GM10847 (cell line): ENCODE measurements around the gene ARFRP1.

Source experiments
- POLR2A ChIP-seq: IDR thresholded peaks from 2 replicates; pipeline ENCODE4 v1.6.1; 2011; ENCODE audit not compliant: insufficient read length; ENCODE audit errors: extremely low read depth

The ARFRP1 gene

GRCh38 chr20:63712191-63712590 lies 4.4 kb upstream of the ARFRP1 start:
- TF ChIP-seq POLR2A, result no peak

GRCh38 chr20:63711085-63711645 lies 3.4 kb upstream of the ARFRP1 start:
- no peak for TF ChIP-seq POLR2A

GRCh38 chr20:63709149-63709527 lies 1.4 kb upstream of the ARFRP1 start:
- TF ChIP-seq POLR2A, result no peak

- TF ChIP-seq POLR2A, result no peak
Measured at GRCh38 chr20:63708301-63709148, 749 bp upstream of the ARFRP1 start.

GRCh38 chr20:63706852-63707557 lies 771 bp downstream of the ARFRP1 start:
- TF ChIP-seq POLR2A, result no peak

GRCh38 chr20:63706027-63706695 lies 1.6 kb downstream of the ARFRP1 start:
- no peak for TF ChIP-seq POLR2A

GRCh38 chr20:63705232-63706026 lies 2.3 kb downstream of the ARFRP1 start:
- TF ChIP-seq POLR2A, result no peak

- no peak for TF ChIP-seq POLR2A
Measured at GRCh38 chr20:63704749-63705117, 3.0 kb downstream of the ARFRP1 start.

- TF ChIP-seq POLR2A, result no peak
Measured at GRCh38 chr20:63703976-63704748, 3.6 kb downstream of the ARFRP1 start.

GRCh38 chr20:63703471-63703975 lies 4.3 kb downstream of the ARFRP1 start:
- TF ChIP-seq POLR2A, result no peak

- no peak for TF ChIP-seq POLR2A
Measured at GRCh38 chr20:63702751-63703470, 4.9 kb downstream of the ARFRP1 start.

- no peak for TF ChIP-seq POLR2A
Measured at GRCh38 chr20:63702036-63702665, 5.6 kb downstream of the ARFRP1 start.
